HepG2 (cell line): ENCODE results near the gene ZNF514. TPM values are rescaled to one million over a fixed set of nuclear protein-coding genes. Genes with fewer than 3 reads are reported as not detected.

ENCODE experiments used
- ETV5 ChIP-seq: IDR thresholded peaks from 2 replicates; pipeline ENCODE4 v1.6.1; 2018; ENCODE audit warnings: missing biosample characterization, missing genetic modification reagents, inconsistent platforms, borderline replicate concordance
- EZH2 ChIP-seq: conservative IDR thresholded peaks from 2 replicates; pipeline ENCODE4 v1.6.1; 2012; ENCODE audit warnings: mild to moderate bottlenecking, low read depth, low read length, moderate library complexity
- NR2F6 ChIP-seq, 2 experiments: IDR thresholded peaks; 2 replicates each; pipeline ENCODE4 v1.6.1; 2016; ENCODE audit warnings: antibody characterized with exemption in 1 of 2, mild to moderate bottlenecking in 1 of 2
- PLRG1 ChIP-seq: fragments of 450-650 bp; conservative IDR thresholded peaks from 2 replicates; pipeline ENCODE4 v1.6.1; 2016
- RFX1 ChIP-seq: fragments of 450-650 bp; IDR thresholded peaks from 2 replicates; pipeline ENCODE4 v1.6.1; 2017
- U2AF2 ChIP-seq: fragments of 200-400 bp; formaldehyde crosslinking; IDR thresholded peaks from 2 replicates; pipeline ENCODE4 v1.6.1; 2017; ENCODE audit warnings: low read depth, mild to moderate bottlenecking, low read length
- ZBTB1 ChIP-seq: sonication (generic); formaldehyde crosslinking; IDR thresholded peaks from 2 replicates; pipeline ENCODE4 v1.4.0; 2020; ENCODE audit warnings: missing genetic modification reagents, borderline replicate concordance
- ZNF205 ChIP-seq: IDR thresholded peaks from 2 replicates; pipeline ENCODE4 v1.6.1; 2018; ENCODE audit warnings: missing biosample characterization, missing genetic modification reagents
- ZNF292 ChIP-seq: sonication (generic); formaldehyde crosslinking; IDR thresholded peaks from 2 replicates; pipeline ENCODE4 v1.8.1; 2022; ENCODE audit warnings: mild to moderate bottlenecking, low read depth, missing genetic modification reagents, borderline replicate concordance
- ZNF367 ChIP-seq: sonication (generic); formaldehyde crosslinking; IDR thresholded peaks from 2 replicates; pipeline ENCODE4 v1.4.0; 2020; ENCODE audit warnings: missing genetic modification reagents, borderline replicate concordance
- ZNF569 ChIP-seq: sonication (generic); formaldehyde crosslinking; IDR thresholded peaks from 2 replicates; pipeline ENCODE4 v1.5.0; 2020; ENCODE audit warnings: mild to moderate bottlenecking, missing genetic modification reagents, moderate library complexity, borderline replicate concordance
- ZNF572 ChIP-seq: sonication (generic); formaldehyde crosslinking; IDR thresholded peaks from 2 replicates; pipeline ENCODE4 v1.5.1; 2020; ENCODE audit warnings: mild to moderate bottlenecking, missing genetic modification reagents
- polyA plus RNA-seq, 8 experiments: library from polyadenylated mRNA; depleted of rRNA in 3 of 8; stranded (reverse) in 7 of 8; unstranded in 1 of 8; fragments of >200 nt; fragmentation: Illumina TruSeq in 4 of 8; extraction: Trizol in 4 of 8; gene quantifications; 2 replicates each; pipeline versions ENCODE4 v1.2.1 to v1.2.3, GENCODE V29; 2011 to 2016; ENCODE audit warnings: low read depth in 4 of 8, missing spikeins in 1 of 8, mixed read lengths in 1 of 8; ENCODE audit not compliant: insufficient read depth in 1 of 8
- total RNA-seq, 5 experiments: library from RNA; depleted of rRNA; stranded (reverse); fragments of >200 nt; fragmentation: Illumina TruSeq; extraction: Trizol; gene quantifications; 2 replicates each; pipeline ENCODE4 v1.2.3, GENCODE V29; 2016; ENCODE audit warnings: low read depth in 1 of 5
- TF ChIP-seq, protein P1 (sequence below): sonication (generic); formaldehyde crosslinking; IDR thresholded peaks from 2 replicates; pipeline ENCODE4 v1.5.1; 2020; ENCODE audit warnings: mild to moderate bottlenecking, missing genetic modification reagents, moderate library complexity
- TF ChIP-seq, protein P2 (sequence below): sonication (generic); formaldehyde crosslinking; IDR thresholded peaks from 2 replicates; pipeline ENCODE4 v1.5.0; 2020; ENCODE audit warnings: missing genetic modification reagents, mild to moderate bottlenecking, borderline replicate concordance
- TF ChIP-seq, protein P3 (sequence below): sonication (generic); formaldehyde crosslinking; IDR thresholded peaks from 2 replicates; pipeline ENCODE4 v1.4.0; 2020; ENCODE audit warnings: low read depth, mild to moderate bottlenecking, missing genetic modification reagents
- TF ChIP-seq, protein P4 (sequence below): IDR thresholded peaks from 2 replicates; pipeline ENCODE4 v1.6.1; 2016; ENCODE audit warnings: missing compliant biosample characterization, missing genetic modification reagents, borderline replicate concordance
- TF ChIP-seq, protein P5 (sequence below): sonication (generic); formaldehyde crosslinking; IDR thresholded peaks from 2 replicates; pipeline ENCODE4 v1.4.0; 2020; ENCODE audit warnings: missing genetic modification reagents
- TF ChIP-seq, protein P6 (sequence below): sonication (generic); formaldehyde crosslinking; IDR thresholded peaks from 2 replicates; pipeline ENCODE4 v1.5.1; 2020; ENCODE audit warnings: missing genetic modification reagents, mild to moderate bottlenecking, borderline replicate concordance

ZNF514 gene
- total and polyA plus RNA-seq, 2 of the 13 experiments (the other 11 are each of a cell fraction or from before 2014, with no cell fraction given), result 15.2 to 18.7 TPM

DNA sequence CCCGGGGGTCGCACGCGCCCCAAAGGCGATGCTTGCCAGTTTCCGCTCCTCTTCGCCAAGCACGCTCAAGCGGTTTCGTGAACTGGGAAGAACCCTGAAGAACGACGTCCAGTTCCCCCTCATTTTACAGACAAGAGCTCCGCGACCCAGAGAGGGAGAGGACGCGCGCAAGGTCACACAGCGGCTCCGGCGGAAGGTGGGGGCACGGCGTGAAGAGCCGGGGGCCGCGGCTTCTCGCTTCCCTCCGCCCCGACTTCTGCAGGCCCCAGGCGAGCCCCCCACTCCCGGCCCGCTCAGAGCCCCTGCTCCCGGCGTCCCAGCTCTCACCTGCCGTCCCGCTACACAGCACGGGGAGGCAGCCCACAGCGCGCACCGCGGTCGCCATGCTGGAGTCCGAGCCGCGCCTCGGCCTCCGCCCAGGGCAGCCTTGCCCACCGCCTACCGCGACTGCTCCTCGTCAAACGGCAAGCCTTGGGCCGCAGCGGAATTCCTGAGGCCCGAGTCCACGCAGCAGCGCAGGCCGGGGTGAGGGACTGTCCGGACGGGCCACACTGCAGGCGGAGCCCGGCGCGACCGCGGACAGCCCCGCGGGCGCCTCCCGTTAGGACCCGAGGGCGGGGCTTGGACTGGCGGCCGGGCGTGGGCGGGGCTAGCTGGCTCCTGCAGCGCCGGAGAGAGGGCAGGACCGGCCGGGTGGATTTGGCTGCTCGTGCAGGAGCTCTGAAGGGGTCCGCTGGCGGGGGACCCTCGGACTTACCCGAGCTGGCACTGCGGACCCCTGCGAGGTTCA, 38.0 kb downstream of the ZNF514 start, which contains the start of gene MRPS5 (continued):
- TF ChIP-seq, protein P1, sequence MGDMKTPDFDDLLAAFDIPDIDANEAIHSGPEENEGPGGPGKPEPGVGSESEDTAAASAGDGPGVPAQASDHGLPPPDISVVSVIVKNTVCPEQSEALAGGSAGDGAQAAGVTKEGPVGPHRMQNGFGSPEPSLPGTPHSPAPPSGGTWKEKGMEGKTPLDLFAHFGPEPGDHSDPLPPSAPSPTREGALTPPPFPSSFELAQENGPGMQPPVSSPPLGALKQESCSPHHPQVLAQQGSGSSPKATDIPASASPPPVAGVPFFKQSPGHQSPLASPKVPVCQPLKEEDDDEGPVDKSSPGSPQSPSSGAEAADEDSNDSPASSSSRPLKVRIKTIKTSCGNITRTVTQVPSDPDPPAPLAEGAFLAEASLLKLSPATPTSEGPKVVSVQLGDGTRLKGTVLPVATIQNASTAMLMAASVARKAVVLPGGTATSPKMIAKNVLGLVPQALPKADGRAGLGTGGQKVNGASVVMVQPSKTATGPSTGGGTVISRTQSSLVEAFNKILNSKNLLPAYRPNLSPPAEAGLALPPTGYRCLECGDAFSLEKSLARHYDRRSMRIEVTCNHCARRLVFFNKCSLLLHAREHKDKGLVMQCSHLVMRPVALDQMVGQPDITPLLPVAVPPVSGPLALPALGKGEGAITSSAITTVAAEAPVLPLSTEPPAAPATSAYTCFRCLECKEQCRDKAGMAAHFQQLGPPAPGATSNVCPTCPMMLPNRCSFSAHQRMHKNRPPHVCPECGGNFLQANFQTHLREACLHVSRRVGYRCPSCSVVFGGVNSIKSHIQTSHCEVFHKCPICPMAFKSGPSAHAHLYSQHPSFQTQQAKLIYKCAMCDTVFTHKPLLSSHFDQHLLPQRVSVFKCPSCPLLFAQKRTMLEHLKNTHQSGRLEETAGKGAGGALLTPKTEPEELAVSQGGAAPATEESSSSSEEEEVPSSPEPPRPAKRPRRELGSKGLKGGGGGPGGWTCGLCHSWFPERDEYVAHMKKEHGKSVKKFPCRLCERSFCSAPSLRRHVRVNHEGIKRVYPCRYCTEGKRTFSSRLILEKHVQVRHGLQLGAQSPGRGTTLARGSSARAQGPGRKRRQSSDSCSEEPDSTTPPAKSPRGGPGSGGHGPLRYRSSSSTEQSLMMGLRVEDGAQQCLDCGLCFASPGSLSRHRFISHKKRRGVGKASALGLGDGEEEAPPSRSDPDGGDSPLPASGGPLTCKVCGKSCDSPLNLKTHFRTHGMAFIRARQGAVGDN (CRISPR knock-in tag), result peak; percentile 96
- TF ChIP-seq NR2F6 (IDR thresholded peaks at IDR 0.05) (no peak), NR2F6 (CRISPR knock-in tag; IDR thresholded peaks at IDR 0.05) (no peak), ZNF205 (CRISPR knock-in tag) (peak; percentile 72; the same call in 1 of the 2 replicates), ETV5 (CRISPR knock-in tag) (peak; percentile 24), ZNF569 (no peak), RFX1 (no peak), ZNF367 (CRISPR knock-in tag) (no peak; the same call in 1 of the 2 replicates), ZBTB1 (CRISPR knock-in tag) (no peak), PLRG1 (no peak), ZNF572 (CRISPR knock-in tag) (no peak), U2AF2 (no peak), ZNF292 (CRISPR knock-in tag) (0 out of 2 replicates have a peak, but pooled peaks have one; percentile 19), EZH2 (no peak)
- TF ChIP-seq, protein P2, sequence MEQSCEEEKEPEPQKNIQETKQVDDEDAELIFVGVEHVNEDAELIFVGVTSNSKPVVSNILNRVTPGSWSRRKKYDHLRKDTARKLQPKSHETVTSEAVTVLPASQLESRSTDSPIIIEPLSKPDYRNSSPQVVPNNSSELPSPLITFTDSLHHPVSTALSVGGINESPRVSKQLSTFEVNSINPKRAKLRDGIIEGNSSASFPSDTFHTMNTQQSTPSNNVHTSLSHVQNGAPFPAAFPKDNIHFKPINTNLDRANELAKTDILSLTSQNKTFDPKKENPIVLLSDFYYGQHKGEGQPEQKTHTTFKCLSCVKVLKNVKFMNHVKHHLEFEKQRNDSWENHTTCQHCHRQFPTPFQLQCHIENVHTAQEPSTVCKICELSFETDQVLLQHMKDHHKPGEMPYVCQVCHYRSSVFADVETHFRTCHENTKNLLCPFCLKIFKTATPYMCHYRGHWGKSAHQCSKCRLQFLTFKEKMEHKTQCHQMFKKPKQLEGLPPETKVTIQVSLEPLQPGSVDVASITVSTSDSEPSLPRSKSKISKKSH (CRISPR knock-in tag), result peak; percentile 92; the same call in 1 of the 2 replicates
- TF ChIP-seq, protein P3, sequence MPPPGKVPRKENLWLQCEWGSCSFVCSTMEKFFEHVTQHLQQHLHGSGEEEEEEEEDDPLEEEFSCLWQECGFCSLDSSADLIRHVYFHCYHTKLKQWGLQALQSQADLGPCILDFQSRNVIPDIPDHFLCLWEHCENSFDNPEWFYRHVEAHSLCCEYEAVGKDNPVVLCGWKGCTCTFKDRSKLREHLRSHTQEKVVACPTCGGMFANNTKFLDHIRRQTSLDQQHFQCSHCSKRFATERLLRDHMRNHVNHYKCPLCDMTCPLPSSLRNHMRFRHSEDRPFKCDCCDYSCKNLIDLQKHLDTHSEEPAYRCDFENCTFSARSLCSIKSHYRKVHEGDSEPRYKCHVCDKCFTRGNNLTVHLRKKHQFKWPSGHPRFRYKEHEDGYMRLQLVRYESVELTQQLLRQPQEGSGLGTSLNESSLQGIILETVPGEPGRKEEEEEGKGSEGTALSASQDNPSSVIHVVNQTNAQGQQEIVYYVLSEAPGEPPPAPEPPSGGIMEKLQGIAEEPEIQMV (CRISPR knock-in tag), result peak; percentile 93; the same call in 1 of the 2 replicates
- TF ChIP-seq, protein P4, sequence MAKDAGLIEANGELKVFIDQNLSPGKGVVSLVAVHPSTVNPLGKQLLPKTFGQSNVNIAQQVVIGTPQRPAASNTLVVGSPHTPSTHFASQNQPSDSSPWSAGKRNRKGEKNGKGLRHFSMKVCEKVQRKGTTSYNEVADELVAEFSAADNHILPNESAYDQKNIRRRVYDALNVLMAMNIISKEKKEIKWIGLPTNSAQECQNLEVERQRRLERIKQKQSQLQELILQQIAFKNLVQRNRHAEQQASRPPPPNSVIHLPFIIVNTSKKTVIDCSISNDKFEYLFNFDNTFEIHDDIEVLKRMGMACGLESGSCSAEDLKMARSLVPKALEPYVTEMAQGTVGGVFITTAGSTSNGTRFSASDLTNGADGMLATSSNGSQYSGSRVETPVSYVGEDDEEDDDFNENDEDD (CRISPR knock-in tag), result peak; percentile 51; the same call in 1 of the 2 replicates
- TF ChIP-seq, protein P5, sequence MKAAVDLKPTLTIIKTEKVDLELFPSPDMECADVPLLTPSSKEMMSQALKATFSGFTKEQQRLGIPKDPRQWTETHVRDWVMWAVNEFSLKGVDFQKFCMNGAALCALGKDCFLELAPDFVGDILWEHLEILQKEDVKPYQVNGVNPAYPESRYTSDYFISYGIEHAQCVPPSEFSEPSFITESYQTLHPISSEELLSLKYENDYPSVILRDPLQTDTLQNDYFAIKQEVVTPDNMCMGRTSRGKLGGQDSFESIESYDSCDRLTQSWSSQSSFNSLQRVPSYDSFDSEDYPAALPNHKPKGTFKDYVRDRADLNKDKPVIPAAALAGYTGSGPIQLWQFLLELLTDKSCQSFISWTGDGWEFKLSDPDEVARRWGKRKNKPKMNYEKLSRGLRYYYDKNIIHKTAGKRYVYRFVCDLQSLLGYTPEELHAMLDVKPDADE (CRISPR knock-in tag), result peak; percentile 61; the same call in 1 of the 2 replicates
- TF ChIP-seq, protein P6, sequence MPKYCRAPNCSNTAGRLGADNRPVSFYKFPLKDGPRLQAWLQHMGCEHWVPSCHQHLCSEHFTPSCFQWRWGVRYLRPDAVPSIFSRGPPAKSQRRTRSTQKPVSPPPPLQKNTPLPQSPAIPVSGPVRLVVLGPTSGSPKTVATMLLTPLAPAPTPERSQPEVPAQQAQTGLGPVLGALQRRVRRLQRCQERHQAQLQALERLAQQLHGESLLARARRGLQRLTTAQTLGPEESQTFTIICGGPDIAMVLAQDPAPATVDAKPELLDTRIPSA (CRISPR knock-in tag), result no peak; the same call in 1 of the 2 replicates
